Calu3 (cell line): ENCODE results near the gene PARM1. TPM values are rescaled to one million over a fixed set of nuclear protein-coding genes. Genes with fewer than 3 reads are reported as not detected.

Experiments
- BruUV-seq: library from RNA; stranded (reverse); fragments of 400-500 nt; replicated peaks from 2 replicates; lab custom pipeline; 2021; lab: Mats Ljungman, UMichigan
- CTCF ChIA-PET: fragments of 300-600 bp; sonication (Branson Sonifier 250); formaldehyde crosslinking; loops from one replicate; lab custom pipeline; 2022; ENCODE audit warnings: antibody characterized with exemption; lab: Charles Lee
- DNase-seq: peaks from one replicate; pipeline ENCODE4 v3.0.0; 2022
- H3K27ac Mint-ChIP-seq: one replicate; pipeline ENCODE4 v1.8.0; 2022; ENCODE audit warnings: mixed read lengths; ENCODE audit not compliant: unreplicated experiment
- H3K27me3 Mint-ChIP-seq: one replicate; pipeline ENCODE4 v1.8.0; 2022; ENCODE audit warnings: mixed read lengths; ENCODE audit not compliant: unreplicated experiment
- H3K36me3 Mint-ChIP-seq: one replicate; pipeline ENCODE4 v1.8.0; 2022; ENCODE audit warnings: mild to moderate bottlenecking, moderate library complexity, mixed read lengths; ENCODE audit not compliant: insufficient read depth, unreplicated experiment
- H3K4me1 Mint-ChIP-seq: one replicate; pipeline ENCODE4 v1.8.0; 2022; ENCODE audit warnings: mild to moderate bottlenecking, low read depth, mixed read lengths; ENCODE audit not compliant: unreplicated experiment
- H3K4me3 Mint-ChIP-seq: one replicate; pipeline ENCODE4 v1.8.0; 2022; ENCODE audit warnings: mild to moderate bottlenecking, low read depth, moderate library complexity, mixed read lengths; ENCODE audit not compliant: unreplicated experiment
- H3K9me3 Mint-ChIP-seq: one replicate; pipeline ENCODE4 v1.8.0; 2022; ENCODE audit warnings: low read depth, mixed read lengths; ENCODE audit not compliant: unreplicated experiment
- intact Hi-C: fragments of 100-400 bp; cut with micrococcal nuclease; formaldehyde crosslinking; loops from one replicate; pipeline ENCODE4 v1.10.0; 2022; ENCODE audit not compliant: unreplicated experiment
- total RNA-seq: library from RNA; stranded (reverse); gene quantifications from 2 replicates; pipeline ENCODE4 v1.2.3, GENCODE V29; 2022
- TF ChIP-seq, protein P1 (sequence below): fragments of 200-600 bp; IDR thresholded peaks from one replicate; pipeline ENCODE4 v1.8.0; 2022; ENCODE audit warnings: antibody characterized with exemption; ENCODE audit not compliant: unreplicated experiment

Gene PARM1
- total RNA-seq, 1 experiment from 2014 or later, result 4.4 TPM

DNA sequence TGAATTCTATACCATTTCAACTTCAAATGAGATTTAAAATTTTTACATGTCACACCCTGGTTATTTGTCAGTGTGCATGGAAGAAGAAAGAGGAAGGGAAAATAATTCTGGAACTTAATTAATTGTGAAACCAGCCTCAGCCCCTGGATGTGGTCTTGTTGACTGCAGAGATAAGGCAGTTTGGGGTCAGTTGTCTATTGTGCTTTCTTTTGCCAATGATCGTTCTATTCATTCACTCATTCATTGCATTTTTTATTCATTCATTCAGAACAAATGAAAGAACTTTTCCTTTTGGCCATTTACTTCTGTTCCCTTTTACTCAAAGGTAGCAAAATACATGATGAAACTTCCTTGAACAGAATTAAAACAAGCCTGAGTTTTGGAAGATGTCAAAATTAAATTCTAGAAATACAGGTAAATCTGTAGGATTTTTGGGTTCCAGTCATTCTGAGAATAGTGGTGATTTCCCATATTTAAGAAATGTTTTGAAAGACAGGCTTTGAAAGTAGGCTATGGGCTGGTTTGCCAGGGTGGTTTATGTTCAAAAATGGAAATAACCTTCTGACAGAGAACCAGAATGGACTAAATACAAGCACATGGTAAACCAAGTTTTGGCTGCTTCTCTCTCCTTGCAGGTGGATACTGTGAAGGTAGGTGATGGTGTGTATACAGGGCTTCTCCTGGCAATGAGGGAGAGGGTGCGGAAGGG lies 35.7 kb downstream of the PARM1 start:
- H3K27ac Mint-ChIP-seq, result no peak overlapping the region
- TF ChIP-seq, protein P1, sequence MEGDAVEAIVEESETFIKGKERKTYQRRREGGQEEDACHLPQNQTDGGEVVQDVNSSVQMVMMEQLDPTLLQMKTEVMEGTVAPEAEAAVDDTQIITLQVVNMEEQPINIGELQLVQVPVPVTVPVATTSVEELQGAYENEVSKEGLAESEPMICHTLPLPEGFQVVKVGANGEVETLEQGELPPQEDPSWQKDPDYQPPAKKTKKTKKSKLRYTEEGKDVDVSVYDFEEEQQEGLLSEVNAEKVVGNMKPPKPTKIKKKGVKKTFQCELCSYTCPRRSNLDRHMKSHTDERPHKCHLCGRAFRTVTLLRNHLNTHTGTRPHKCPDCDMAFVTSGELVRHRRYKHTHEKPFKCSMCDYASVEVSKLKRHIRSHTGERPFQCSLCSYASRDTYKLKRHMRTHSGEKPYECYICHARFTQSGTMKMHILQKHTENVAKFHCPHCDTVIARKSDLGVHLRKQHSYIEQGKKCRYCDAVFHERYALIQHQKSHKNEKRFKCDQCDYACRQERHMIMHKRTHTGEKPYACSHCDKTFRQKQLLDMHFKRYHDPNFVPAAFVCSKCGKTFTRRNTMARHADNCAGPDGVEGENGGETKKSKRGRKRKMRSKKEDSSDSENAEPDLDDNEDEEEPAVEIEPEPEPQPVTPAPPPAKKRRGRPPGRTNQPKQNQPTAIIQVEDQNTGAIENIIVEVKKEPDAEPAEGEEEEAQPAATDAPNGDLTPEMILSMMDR, result no peak
- BruUV-seq, result no TSS peak
- DNase-seq, result no peak
- H3K36me3 Mint-ChIP-seq, result no peaks in the 10 kb centered on the region
- no peaks in the 10 kb centered on the region for H3K4me1 Mint-ChIP-seq
- H3K4me3 Mint-ChIP-seq, result no peak overlapping the region
- intact Hi-C loops, result no loop called here
- no peaks in the 10 kb centered on the region for H3K9me3 Mint-ChIP-seq
- no peaks in the 10 kb centered on the region for H3K27me3 Mint-ChIP-seq
- CTCF ChIA-PET, result no interaction called here

DNA sequence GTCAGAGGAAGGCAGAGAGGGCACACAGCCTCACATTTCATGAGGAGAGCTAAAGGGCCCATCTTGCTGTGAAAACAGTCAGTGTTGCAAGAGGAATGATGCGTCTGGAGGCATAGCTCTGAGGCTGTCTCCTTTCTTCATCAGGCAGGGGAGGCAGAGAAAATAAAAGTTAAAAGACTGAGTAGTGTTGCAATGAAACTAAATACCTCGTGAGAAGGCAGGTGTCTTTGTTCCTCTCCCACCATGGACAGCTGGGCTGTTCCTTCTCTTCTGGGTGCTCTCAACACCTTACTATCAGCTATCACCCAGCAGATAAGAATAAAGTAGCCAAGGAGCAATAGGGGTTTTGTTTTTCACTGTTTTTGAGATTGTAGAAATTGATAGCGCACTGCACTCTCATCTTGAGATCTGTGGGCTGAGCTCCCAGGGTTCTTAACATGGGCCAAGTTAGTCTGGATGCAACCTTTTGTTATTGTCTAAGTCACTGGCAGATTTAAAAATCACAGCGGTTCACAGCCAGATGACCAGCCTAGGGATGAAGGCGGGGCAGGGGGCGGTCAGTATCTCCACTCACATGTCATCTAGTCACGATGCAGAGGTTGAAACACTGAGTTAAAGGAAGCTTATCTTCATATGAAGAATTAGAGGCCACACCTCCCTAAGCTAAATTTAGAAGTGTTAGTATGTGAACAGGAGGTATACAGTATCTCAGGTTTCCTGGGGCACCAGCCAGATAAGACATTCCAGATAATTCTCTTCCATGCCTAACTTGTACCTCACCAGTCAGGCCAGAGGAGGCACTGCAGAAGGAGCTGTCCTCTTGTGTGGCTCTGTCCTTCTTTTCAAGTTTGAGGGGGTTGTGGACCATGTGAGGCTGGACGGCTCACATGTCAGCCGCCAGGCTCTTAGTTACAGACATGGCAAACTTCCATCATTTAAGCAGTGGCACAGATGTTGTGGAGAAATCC lies 36.9 kb downstream of the PARM1 start:
- H3K9me3 Mint-ChIP-seq, result no peaks in the 10 kb centered on the region
- DNase-seq, result no peak
- no peak overlapping the region for H3K27ac Mint-ChIP-seq
- intact Hi-C loops, result no loop called here
- H3K36me3 Mint-ChIP-seq, result no peaks in the 10 kb centered on the region
- no peaks in the 10 kb centered on the region for H3K27me3 Mint-ChIP-seq
- no peaks in the 10 kb centered on the region for H3K4me1 Mint-ChIP-seq
- CTCF ChIA-PET, result interaction anchor here (1.0 kb wide), 1 partner anchor 17 kb away, joined by 3 read pairs; no protein-coding TSS in a partner anchor
- BruUV-seq, result no TSS peak
- TF ChIP-seq, protein P1, result no peak
- H3K4me3 Mint-ChIP-seq, result no peak overlapping the region

DNA sequence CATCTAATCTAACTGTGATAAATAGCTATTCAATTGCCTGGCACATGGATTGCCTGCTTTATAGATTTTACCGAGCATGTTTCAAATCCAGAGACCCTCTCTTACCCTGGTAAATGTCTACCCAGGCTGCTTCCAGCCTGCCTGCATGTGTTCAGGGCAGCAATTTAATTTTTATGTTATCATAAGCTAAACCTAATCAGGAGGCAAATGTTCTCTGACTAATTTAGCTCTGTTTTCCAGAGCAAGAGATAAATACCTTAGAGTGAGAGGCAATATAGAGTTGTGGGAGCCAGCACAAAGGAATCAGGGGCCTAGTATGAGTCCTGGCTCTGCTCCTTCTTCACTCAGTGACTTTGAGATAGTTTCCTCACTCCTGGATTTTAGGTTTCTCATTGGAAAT lies 37.7 kb downstream of the PARM1 start:
- DNase-seq, result no peak
- H3K4me3 Mint-ChIP-seq, result no peak overlapping the region
- BruUV-seq, result no TSS peak
- intact Hi-C loops, result no loop called here
- no peaks in the 10 kb centered on the region for H3K36me3 Mint-ChIP-seq
- no peaks in the 10 kb centered on the region for H3K9me3 Mint-ChIP-seq
- CTCF ChIA-PET, result interaction anchor here (1.0 kb wide), 1 partner anchor 17 kb away, joined by 3 read pairs; no protein-coding TSS in a partner anchor
- no peaks in the 10 kb centered on the region for H3K4me1 Mint-ChIP-seq
- TF ChIP-seq, protein P1, result no peak
- no peak overlapping the region for H3K27ac Mint-ChIP-seq
- H3K27me3 Mint-ChIP-seq, result no peaks in the 10 kb centered on the region

DNA sequence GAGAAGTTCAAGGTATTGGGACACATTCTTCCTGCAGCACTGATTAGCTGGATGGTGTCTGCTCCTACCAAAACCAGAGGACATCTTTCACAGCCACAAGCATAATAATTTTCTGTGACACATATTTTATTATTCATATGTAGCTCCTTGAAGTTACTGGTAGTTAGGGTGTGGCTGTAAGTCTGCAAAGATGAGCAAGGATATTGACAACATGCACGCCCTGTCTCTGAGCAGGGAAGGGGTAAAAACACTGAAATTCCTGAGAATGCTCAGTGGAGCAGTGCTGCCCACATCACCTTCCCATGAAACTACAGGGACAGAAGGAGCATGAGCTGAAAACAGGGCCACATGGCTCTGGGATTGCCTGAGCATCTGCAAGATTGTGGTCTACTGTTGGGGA lies 38.9 kb downstream of the PARM1 start:
- TF ChIP-seq, protein P1, result no peak
- Mint-ChIP-seq H3K4me3 (no peak overlapping the region), H3K27ac (no peak overlapping the region), H3K36me3 (no peaks in the 10 kb centered on the region), H3K4me1 (no peaks in the 10 kb centered on the region), H3K27me3 (no peaks in the 10 kb centered on the region), H3K9me3 (no peaks in the 10 kb centered on the region)
- intact Hi-C loops, result no loop called here
- DNase-seq, result no peak
- BruUV-seq, result no TSS peak
- CTCF ChIA-PET, result no interaction called here
